IMR-90 (cell line): Measurements from ENCODE around the gene SMAP1. TPM values are rescaled to one million over a fixed set of nuclear protein-coding genes. Genes with fewer than 3 reads are reported as not detected.

ENCODE experiments used
- ATAC-seq: fragments of 200-7000 bp; cut with Tn5 transposase; 2 replicates; pipeline ENCODE4 v1.9.1; 2020; ENCODE audit warnings: low read depth, mild to moderate bottlenecking, moderate library complexity
- BruUV-seq: library from RNA; stranded (reverse); fragments of 400-500 nt; replicated peaks from 2 replicates; lab custom pipeline; 2021; lab: Mats Ljungman, UMichigan
- CTCF ChIA-PET: fragments of 300-600 bp; formaldehyde crosslinking; extraction: SDS; loops from one replicate; lab custom pipeline; 2021; ENCODE audit warnings: antibody characterized with exemption; lab: Yijun Ruan, JAX
- POLR2A ChIA-PET: fragments of 300-600 bp; sonication (Branson Sonifier 250); formaldehyde crosslinking; loops from one replicate; lab custom pipeline; 2022; ENCODE audit warnings: antibody characterized with exemption; ENCODE audit not compliant: unreplicated experiment; lab: Charles Lee
- DNase-seq: peaks from one replicate; pipeline ENCODE4 v3.0.0; 2013
- H2AFZ ChIP-seq: replicated peaks from 2 replicates; pipeline ENCODE3; 2013; ENCODE audit warnings: low read length, mild to moderate bottlenecking; ENCODE audit not compliant: poor library complexity
- H2AK5ac ChIP-seq: 2 replicates; pipeline ENCODE4 v1.6.1; 2013; ENCODE audit warnings: low read depth, low read length, inconsistent platforms
- H2AK9ac ChIP-seq: replicated peaks from 2 replicates; pipeline ENCODE3; 2013; ENCODE audit warnings: mild to moderate bottlenecking, low read depth, low read length, moderate library complexity; ENCODE audit not compliant: poor library complexity
- H2BK120ac ChIP-seq: 2 replicates; pipeline ENCODE4 v1.6.1; 2013; ENCODE audit warnings: low read depth, low read length, inconsistent platforms
- H2BK15ac ChIP-seq: 3 replicates; pipeline ENCODE4 v1.6.1; 2013; ENCODE audit warnings: low read depth, low read length, inconsistent platforms
- H2BK20ac ChIP-seq: 2 replicates; pipeline ENCODE4 v1.6.1; 2013; ENCODE audit warnings: low read depth, mild to moderate bottlenecking, inconsistent platforms, low read length, moderate library complexity
- H2BK5ac ChIP-seq: 2 replicates; pipeline ENCODE4 v1.6.1; 2013; ENCODE audit warnings: mild to moderate bottlenecking, low read depth, low read length, inconsistent platforms; ENCODE audit not compliant: poor library complexity, severe bottlenecking
- H3K14ac ChIP-seq: replicated peaks from 2 replicates; pipeline ENCODE4 v1.6.1; 2013; ENCODE audit warnings: low read depth, low read length, inconsistent platforms
- H3K18ac ChIP-seq: 2 replicates; pipeline ENCODE4 v1.6.1; 2013; ENCODE audit warnings: low read depth, low read length, control low read depth
- H3K23ac ChIP-seq: 2 replicates; pipeline ENCODE4 v1.6.1; 2013; ENCODE audit warnings: low read depth, low read length, inconsistent platforms
- H3K27ac ChIP-seq: 2 replicates; pipeline ENCODE4 v1.5.1; 2013; ENCODE audit warnings: mild to moderate bottlenecking, control low read depth, low read length; ENCODE audit not compliant: insufficient read depth
- H3K27me3 ChIP-seq: 2 replicates; pipeline ENCODE4 v1.6.1; 2013; ENCODE audit warnings: low read length; ENCODE audit not compliant: control insufficient read depth, insufficient read depth
- H3K36me3 ChIP-seq: 2 replicates; pipeline ENCODE4 v1.6.1; 2013; ENCODE audit warnings: low read length, mixed read lengths; ENCODE audit not compliant: control insufficient read depth, insufficient read depth
- H3K4ac ChIP-seq: 2 replicates; pipeline ENCODE4 v1.6.1; 2013; ENCODE audit warnings: low read depth, low read length, inconsistent platforms
- H3K4me1 ChIP-seq: 2 replicates; pipeline ENCODE4 v1.6.1; 2013; ENCODE audit warnings: low read length, mixed read lengths; ENCODE audit not compliant: control insufficient read depth, insufficient read depth
- H3K4me2 ChIP-seq: 2 replicates; pipeline ENCODE4 v1.6.1; 2013; ENCODE audit warnings: low read depth, mild to moderate bottlenecking, control low read depth, low read length, moderate library complexity
- H3K4me3 ChIP-seq: 2 replicates; pipeline ENCODE4 v1.5.1; 2013; ENCODE audit warnings: low read depth, mild to moderate bottlenecking, control low read depth, low read length, moderate library complexity; ENCODE audit not compliant: insufficient read depth
- H3K56ac ChIP-seq: 2 replicates; pipeline ENCODE4 v1.6.1; 2013; ENCODE audit warnings: low read length, inconsistent platforms; ENCODE audit not compliant: insufficient read depth; ENCODE audit errors: extremely low read depth
- H3K79me1 ChIP-seq, 2 experiments: 2 replicates each; pipeline ENCODE4 v1.6.1; 2013; ENCODE audit warnings: low read length in 2 of 2, inconsistent platforms in 1 of 2, low read depth in 1 of 2
- H3K9ac ChIP-seq: 2 replicates; pipeline ENCODE4 v1.6.1; 2013; ENCODE audit warnings: low read depth, low read length, control low read depth
- H3K9me1 ChIP-seq: 2 replicates; pipeline ENCODE4 v1.6.1; 2013; ENCODE audit warnings: low read length, inconsistent platforms; ENCODE audit not compliant: insufficient read depth
- H3K9me3 ChIP-seq: 2 replicates; pipeline ENCODE4 v1.6.1; 2013; ENCODE audit warnings: low read length; ENCODE audit not compliant: control insufficient read depth, insufficient read depth
- H4K20me1 ChIP-seq: 2 replicates; pipeline ENCODE4 v1.6.1; 2013; ENCODE audit warnings: low read length, inconsistent platforms; ENCODE audit not compliant: insufficient read depth
- H4K5ac ChIP-seq: 2 replicates; pipeline ENCODE4 v1.6.1; 2013; ENCODE audit warnings: mild to moderate bottlenecking, low read depth, low read length, control low read depth
- H4K8ac ChIP-seq, 2 experiments: 2 replicates each; pipeline ENCODE4 v1.6.1; 2013; ENCODE audit warnings: low read depth in 2 of 2, low read length in 2 of 2, control low read depth in 1 of 2, inconsistent platforms in 1 of 2
- H4K91ac ChIP-seq: 2 replicates; pipeline ENCODE4 v1.6.1; 2013; ENCODE audit warnings: low read depth, low read length, inconsistent platforms; ENCODE audit not compliant: insufficient read depth
- BHLHE40 ChIP-seq: fragments of 150-350 bp; IDR thresholded peaks from 2 replicates; pipeline ENCODE4 v1.6.1; 2016; ENCODE audit warnings: mild to moderate bottlenecking, low read depth, low read length
- CEBPB ChIP-seq: IDR thresholded peaks from 2 replicates; pipeline ENCODE4 v1.6.1; 2012; ENCODE audit warnings: low read depth, low read length, improper control_type of control experiment
- CHD1 ChIP-seq: IDR thresholded peaks from 2 replicates; pipeline ENCODE4 v1.6.1; 2012; ENCODE audit warnings: low read depth, low read length, improper control_type of control experiment
- ELK1 ChIP-seq: fragments of 150-350 bp; IDR thresholded peaks from 2 replicates; pipeline ENCODE4 v1.6.1; 2016; ENCODE audit warnings: low read depth, mild to moderate bottlenecking, low read length, moderate library complexity, borderline replicate concordance
- FOS ChIP-seq: fragments of 150-350 bp; IDR thresholded peaks from 2 replicates; pipeline ENCODE4 v1.6.1; 2016; ENCODE audit warnings: low read depth, low read length
- MAFK ChIP-seq: IDR thresholded peaks from 2 replicates; pipeline ENCODE4 v1.6.1; 2012; ENCODE audit warnings: low read depth, low read length, improper control_type of control experiment
- MAZ ChIP-seq: IDR thresholded peaks from 2 replicates; pipeline ENCODE4 v1.6.1; 2012; ENCODE audit warnings: low read depth, mild to moderate bottlenecking, low read length, improper control_type of control experiment, moderate library complexity, borderline replicate concordance
- MXI1 ChIP-seq: IDR thresholded peaks from 2 replicates; pipeline ENCODE4 v1.6.1; 2012; ENCODE audit warnings: low read depth, mild to moderate bottlenecking, low read length, moderate library complexity, borderline replicate concordance
- NFE2L2 ChIP-seq: fragments of 150-350 bp; IDR thresholded peaks from 2 replicates; pipeline ENCODE4 v1.6.1; 2016; ENCODE audit warnings: low read depth, mild to moderate bottlenecking, low read length
- POLR2A ChIP-seq: IDR thresholded peaks from 2 replicates; pipeline ENCODE4 v1.6.1; 2012; ENCODE audit warnings: mild to moderate bottlenecking, low read depth, low read length
- RAD21 ChIP-seq: IDR thresholded peaks from 2 replicates; pipeline ENCODE4 v1.6.1; 2012; ENCODE audit warnings: low read length, improper control_type of control experiment
- RCOR1 ChIP-seq: IDR thresholded peaks from 2 replicates; pipeline ENCODE4 v1.6.1; 2012; ENCODE audit warnings: mild to moderate bottlenecking, low read length, improper control_type of control experiment; ENCODE audit not compliant: insufficient replicate concordance
- RFX5 ChIP-seq: IDR thresholded peaks from 2 replicates; pipeline ENCODE4 v1.8.0; 2012; ENCODE audit warnings: low read depth, mild to moderate bottlenecking, low read length, moderate library complexity
- USF2 ChIP-seq: fragments of 150-350 bp; IDR thresholded peaks from 2 replicates; pipeline ENCODE4 v1.6.1; 2017; ENCODE audit warnings: mild to moderate bottlenecking, antibody characterized with exemption, low read length, low read depth
- WGBS, 2 experiments: methylation state at CpG; one replicate each; pipeline versions ENCODE4 v1.1.5 to v1.1.7; 2013; ENCODE audit warnings: missing lambda C conversion rate in 2 of 2; ENCODE audit not compliant: insufficient read length in 1 of 2; ENCODE audit errors: extremely low coverage in 2 of 2; 5-methylcytosine and 5-hydroxymethylcytosine counted together
- dilution Hi-C: fragments of 300-500 bp; cut with HindIII; formaldehyde crosslinking; loops from one replicate; pipeline ENCODE4 v1.14.3; 2018; ENCODE audit warnings: low sequenced_read_pairs; ENCODE audit not compliant: unreplicated experiment
- in situ Hi-C: fragments of 300-500 bp; cut with MboI; formaldehyde crosslinking; loops from 3 replicates; pipeline ENCODE4 v1.14.3; 2019; ENCODE audit warnings: low sequenced_read_pairs, inconsistent platforms, mixed read lengths
- intact Hi-C: fragments of 100-400 bp; cut with micrococcal nuclease; formaldehyde crosslinking; loops from 2 replicates; pipeline ENCODE4 v1.10.0; 2022
- polyA plus RNA-seq, 3 experiments: library from polyadenylated mRNA; depleted of rRNA; stranded (reverse); fragments of >200 nt; gene quantifications; 2 replicates each; pipeline ENCODE4 v1.2.3, GENCODE V29; 2012; ENCODE audit warnings: low replicate concordance in 1 of 3
- total RNA-seq: library from RNA; depleted of rRNA; stranded (reverse); fragments of >200 nt; gene quantifications from 2 replicates; pipeline ENCODE4 v1.2.3, GENCODE V29; 2012

The SMAP1 gene
- total and polyA plus RNA-seq, 2 of the 4 experiments (the other 2 are of a cell fraction): 14.8 to 16.7 TPM

- Histone ChIP-seq H4K8ac (no peak overlapping the region), H3K36me3 (no peaks in the 10 kb centered on the region), H3K27ac (no peak overlapping the region), H3K56ac (no peak overlapping the region), H3K9ac (no peak overlapping the region), H2AK5ac (no peak overlapping the region), H2BK20ac (no peak overlapping the region), H2BK120ac (no peak overlapping the region), H4K91ac (no peak overlapping the region), H3K4me2 (no peak overlapping the region), H4K20me1 (no peaks in the 10 kb centered on the region), H3K4me3 (no peak overlapping the region), H3K27me3 (no peaks in the 10 kb centered on the region), H2BK15ac (no peak overlapping the region), H3K14ac (no peak overlapping the region), H3K79me1 (no peaks in the 10 kb centered on the region), H2AFZ (no peak overlapping the region), H3K23ac (no peak overlapping the region), H3K18ac (no peak overlapping the region), H3K9me3 (no peaks in the 10 kb centered on the region), H4K5ac (no peak overlapping the region), H3K9me1 (no peaks in the 10 kb centered on the region), H3K4ac (no peak overlapping the region), H2BK5ac (no peak overlapping the region), H3K4me1 (0 out of 2 replicates have a peak, but pooled peaks cover 2% of the 10 kb centered on the region), H2AK9ac (no peak overlapping the region)
- ChIA-PET POLR2A (no interaction called here), CTCF (no interaction called here)
- intact Hi-C loops (no loop called here), dilution Hi-C loops (no loop called here), in situ Hi-C loops (no loop called here)
- TF ChIP-seq FOS (no peak), MAZ (no peak), RAD21 (no peak), NFE2L2 (no peak), CHD1 (no peak), POLR2A (no peak), RCOR1 (no peak), RFX5 (no peak), MAFK (no peak), BHLHE40 (no peak), ELK1 (no peak), USF2 (no peak), MXI1 (no peak), CEBPB (no peak)
- no TSS peak for BruUV-seq
- WGBS, 2 experiments: no CpG with 5 or more reads among the region's 1 CpG
- no peak for DNase-seq
- ATAC-seq: no peak
Observed at GRCh38 chr6:70758883-70759282, 91.2 kb downstream of the SMAP1 start.
